GM10248 (cell line): ENCODE results near the gene MYH10.

Experiments used
- CTCF ChIA-PET: fragments of 300-600 bp; sonication (Branson Sonifier 250); formaldehyde crosslinking; extraction: SDS; loops from one replicate; lab custom pipeline; 2021; ENCODE audit warnings: antibody characterized with exemption; lab: Yijun Ruan, JAX
- POLR2A ChIA-PET: fragments of 350-650 bp; sonication (Branson Sonifier 250); formaldehyde crosslinking; extraction: SDS; loops from one replicate; lab custom pipeline; 2020; ENCODE audit warnings: antibody characterized with exemption; lab: Yijun Ruan, JAX
- DNase-seq: peaks from one replicate; pipeline ENCODE4 v3.0.0; 2012; ENCODE audit errors: extremely low spot score
- CTCF ChIP-seq: IDR thresholded peaks from 2 replicates; pipeline ENCODE4 v1.5.1; 2012; ENCODE audit warnings: mild to moderate bottlenecking, low read depth; ENCODE audit errors: extremely low read depth, missing control alignments, control extremely low read depth

Gene MYH10

DNA sequence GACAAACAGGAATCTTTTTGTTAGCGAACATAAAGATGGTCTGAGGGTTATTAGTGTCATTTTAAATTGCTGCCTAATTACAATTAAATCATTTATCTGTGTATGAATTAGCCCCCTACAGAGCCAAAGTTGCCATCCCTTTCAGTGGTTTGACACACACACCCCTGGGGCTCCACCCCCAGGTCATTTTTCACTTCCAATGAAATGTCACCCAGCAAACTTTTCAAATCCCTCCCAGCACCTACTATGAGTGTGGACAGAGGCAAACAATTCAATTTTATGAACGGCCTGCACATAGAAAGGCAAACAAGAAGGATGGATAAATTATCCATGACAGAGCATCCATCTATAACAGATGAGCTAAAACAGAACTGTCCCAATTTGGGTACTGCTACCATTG is 2.4 kb downstream of the MYH10 start:
- no peak for TF ChIP-seq CTCF
- ChIA-PET POLR2A (no interaction called here), CTCF (no interaction called here)
- DNase-seq: no peak

GRCh38 chr17:8623591-8623990 is 6.9 kb downstream of the MYH10 start:
- DNase-seq: no peak
- TF ChIP-seq CTCF: no peak
- CTCF ChIA-PET: interaction anchor here (0.7 to 1.6 kb wide), 2 partner anchors 122 to 374 kb away, joined by 3 read pairs; no protein-coding TSS in a partner anchor
- POLR2A ChIA-PET: no interaction called here

GRCh38 chr17:8622191-8622590 is 8.3 kb downstream of the MYH10 start:
- no peak for TF ChIP-seq CTCF
- ChIA-PET CTCF (interaction anchor here (1.0 to 1.7 kb wide), 3 partner anchors 8 to 123 kb away, joined by 3 to 8 read pairs (median 3); partner anchors contain the start of gene MYH10), POLR2A (no interaction called here)
- no peak for DNase-seq

GRCh38 chr17:8621585-8621984 is 8.9 kb downstream of the MYH10 start:
- POLR2A ChIA-PET: interaction anchor here (0.9 kb wide), 1 partner anchor 9 kb away, joined by 4 read pairs; the partner anchor contains the start of gene MYH10
- CTCF ChIA-PET: interaction anchor here (1.0 to 1.7 kb wide), 2 partner anchors 9 to 42 kb away, joined by 3 to 8 read pairs; partner anchors contain the start of gene MYH10
- DNase-seq: peak; percentile 30
- TF ChIP-seq CTCF: no peak

- TF ChIP-seq CTCF: no peak
- no peak for DNase-seq
- ChIA-PET POLR2A (no interaction called here), CTCF (no interaction called here)
Measured at GRCh38 chr17:8619294-8619693, 11.2 kb downstream of the MYH10 start.

GRCh38 chr17:8618825-8619224 is 11.7 kb downstream of the MYH10 start:
- ChIA-PET POLR2A (no interaction called here), CTCF (no interaction called here)
- no peak for TF ChIP-seq CTCF
- DNase-seq: no peak
